Stomach smooth muscle (tissue), 2 donors: ENCODE data around the gene RGS12.

Experiments used
- H3K27ac ChIP-seq: one replicate; pipeline ENCODE4 v1.7.0; 2013; ENCODE audit warnings: mild to moderate bottlenecking, low read length, inconsistent platforms
- H3K27me3 ChIP-seq, 2 donors: one replicate each; pipeline ENCODE4 v1.7.0; 2013; ENCODE audit warnings: low read length in 2 of 2; ENCODE audit not compliant: insufficient read depth in 2 of 2, control insufficient read depth in 1 of 2
- H3K36me3 ChIP-seq, 2 donors: one replicate each; pipeline ENCODE4 v1.7.0; 2013; ENCODE audit warnings: low read length in 2 of 2; ENCODE audit not compliant: control insufficient read depth in 2 of 2, insufficient read depth in 2 of 2
- H3K4me1 ChIP-seq: one replicate; pipeline ENCODE4 v1.7.0; 2013; ENCODE audit warnings: low read length; ENCODE audit not compliant: control insufficient read depth, insufficient read depth
- H3K4me3 ChIP-seq, 2 donors: one replicate each; pipeline ENCODE4 v1.7.0; 2013; ENCODE audit warnings: low read length in 2 of 2
- H3K9ac ChIP-seq, 2 donors: one replicate each; pipeline ENCODE4 v1.7.0; 2013; ENCODE audit warnings: low read length in 2 of 2, mild to moderate bottlenecking in 1 of 2
- H3K9me3 ChIP-seq, 2 donors: one replicate each; pipeline ENCODE4 v1.7.0; 2013; ENCODE audit warnings: low read length in 2 of 2; ENCODE audit not compliant: control insufficient read depth in 2 of 2
- donor health status: healthy.
- donor health status: Pancreatic carcinoma.

Gene RGS12

DNA sequence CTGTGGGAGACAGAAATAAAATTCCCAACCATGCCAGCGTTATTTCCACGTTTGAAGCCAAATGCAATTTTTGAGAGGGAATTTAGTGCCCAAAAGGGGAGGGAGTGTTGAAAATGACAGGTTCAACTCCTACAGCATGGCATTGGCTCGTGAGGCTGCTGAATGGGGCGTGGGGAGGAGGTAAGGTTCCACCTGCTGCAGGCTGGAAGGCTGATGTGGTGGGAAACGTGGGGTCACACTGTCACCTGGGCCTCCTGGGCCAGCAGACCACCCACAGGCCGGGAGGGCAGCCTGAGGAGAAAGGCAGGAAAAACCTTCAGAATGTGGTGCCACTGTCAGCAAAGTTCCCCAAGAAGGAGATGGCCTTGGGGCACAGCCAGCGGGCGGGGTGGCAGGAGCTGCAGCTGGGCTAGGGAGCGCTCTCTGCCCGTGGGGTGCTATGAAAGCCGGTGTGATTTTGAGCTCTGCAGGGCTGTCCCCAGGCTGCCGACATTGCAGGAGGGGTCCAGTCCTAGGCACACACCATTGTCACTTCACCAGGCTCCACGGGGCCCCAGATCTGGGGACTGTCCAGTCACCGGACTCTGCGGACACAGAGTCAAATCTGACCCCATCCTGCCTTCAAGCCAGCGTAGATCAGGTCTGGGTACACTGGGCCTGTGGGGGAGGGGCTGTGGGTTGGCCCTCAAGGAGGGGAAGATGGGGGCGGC lies 24.3 kb upstream of the RGS12 start:
- no peak overlapping the region for H3K4me3 ChIP-seq
- no peak overlapping the region for H3K27ac ChIP-seq
- H3K9ac ChIP-seq, result no peak overlapping the region
- H3K9me3 ChIP-seq, result no peaks in the 10 kb centered on the region
- no peaks in the 10 kb centered on the region for H3K27me3 ChIP-seq
- peaks cover 17% of the 10 kb centered on the region for H3K4me1 ChIP-seq
- no peaks in the 10 kb centered on the region for H3K36me3 ChIP-seq

- no peak overlapping the region for H3K9ac ChIP-seq
- H3K4me3 ChIP-seq, result no peak overlapping the region
- no peaks in the 10 kb centered on the region for H3K36me3 ChIP-seq
- H3K9me3 ChIP-seq, result no peaks in the 10 kb centered on the region
- no peak overlapping the region for H3K27ac ChIP-seq
- H3K27me3 ChIP-seq, result no peaks in the 10 kb centered on the region
- H3K4me1 ChIP-seq, result peaks cover 17% of the 10 kb centered on the region
These were observed 23.5 kb upstream of the RGS12 start for GRCh38 chr4:3269105-3269927.

DNA sequence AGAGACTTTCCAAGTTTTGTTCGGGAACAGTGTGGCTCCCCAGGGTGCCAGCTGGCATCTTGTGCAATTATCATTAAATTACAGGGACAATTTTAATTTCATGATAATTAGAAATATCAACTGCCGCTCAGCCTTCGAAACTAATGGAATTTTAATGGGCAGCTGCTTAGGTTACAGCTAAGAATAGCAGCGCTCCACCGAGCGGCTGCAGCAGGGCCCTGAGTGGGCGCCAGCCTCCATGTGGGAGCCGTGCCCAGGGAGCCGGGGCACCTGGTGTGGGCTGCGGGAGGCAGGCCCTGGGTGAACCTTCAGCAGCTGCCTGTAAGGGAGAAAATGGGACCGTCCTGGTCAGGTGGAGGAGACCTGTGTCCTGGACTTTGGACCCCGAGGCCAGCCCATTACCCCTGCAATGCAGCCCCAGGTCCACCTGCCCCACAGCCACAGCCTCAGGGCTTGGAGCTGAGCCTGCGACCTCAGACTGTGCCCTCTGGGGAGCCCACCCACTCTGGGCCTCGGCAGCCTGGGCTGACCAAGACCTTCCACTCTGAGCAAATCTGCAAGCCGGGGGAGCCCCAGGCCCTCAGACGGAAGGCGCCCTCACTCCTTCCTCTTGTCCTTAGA lies 22.7 kb upstream of the RGS12 start:
- Histone ChIP-seq H3K4me3 (peak overlapping the region in 1 of 2 donors; percentile 29), H3K9ac (peak overlapping the region in 1 of 2 donors; percentile 9), H3K36me3 (no peaks in the 10 kb centered on the region), H3K27me3 (no peaks in the 10 kb centered on the region), H3K27ac (no peak overlapping the region), H3K4me1 (peaks cover 17% of the 10 kb centered on the region), H3K9me3 (no peaks in the 10 kb centered on the region)

DNA sequence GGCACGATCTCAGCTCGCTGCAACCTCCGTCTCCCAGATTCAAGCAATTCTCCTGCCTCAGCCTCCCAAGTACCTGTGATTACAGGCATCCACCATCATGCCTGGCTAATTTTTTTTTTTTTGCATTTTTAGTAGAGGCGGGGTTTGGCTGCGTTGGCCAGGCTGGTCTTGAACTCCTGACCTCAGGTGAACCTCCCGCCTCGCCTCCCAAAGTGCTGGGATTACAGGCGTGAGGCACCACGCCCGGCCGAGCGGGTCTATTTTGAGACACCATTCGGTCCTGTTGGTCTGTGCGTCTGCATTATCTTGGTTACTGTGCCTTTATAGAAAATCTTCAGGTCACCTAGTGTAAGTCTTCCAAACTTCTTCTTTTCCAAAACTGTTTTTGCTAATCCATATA lies 21.7 kb upstream of the RGS12 start:
- no peak overlapping the region for H3K27ac ChIP-seq
- no peak overlapping the region for H3K9ac ChIP-seq
- H3K9me3 ChIP-seq, result no peaks in the 10 kb centered on the region
- H3K27me3 ChIP-seq, result no peaks in the 10 kb centered on the region
- no peak overlapping the region for H3K4me3 ChIP-seq
- peaks cover 17% of the 10 kb centered on the region for H3K4me1 ChIP-seq
- H3K36me3 ChIP-seq, result no peaks in the 10 kb centered on the region

DNA sequence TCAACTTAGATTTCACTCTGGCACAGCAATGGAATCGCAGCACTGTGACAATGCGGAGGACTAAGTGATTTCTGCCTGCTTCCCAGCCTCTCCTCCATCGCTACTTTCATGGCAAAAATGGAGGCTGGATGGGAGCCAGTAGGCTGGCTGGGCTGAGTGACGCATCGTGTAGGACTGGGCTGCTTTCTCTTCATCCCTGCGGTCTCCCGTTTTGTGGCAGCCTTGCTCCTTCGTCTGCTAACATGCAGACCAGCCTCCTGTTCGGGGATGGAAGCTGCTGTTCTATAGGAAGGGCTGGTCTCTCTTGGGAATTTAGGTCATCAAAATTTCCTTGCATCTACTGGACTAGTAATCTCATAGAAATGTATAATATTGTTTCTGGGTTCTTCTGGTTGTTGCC lies 15.8 kb upstream of the RGS12 start:
- peak overlapping the region; percentile 2 to 35 for H3K4me3 ChIP-seq
- H3K4me1 ChIP-seq, result no peaks in the 10 kb centered on the region
- H3K27ac ChIP-seq, result no peak overlapping the region
- H3K36me3 ChIP-seq, result no peaks in the 10 kb centered on the region
- H3K27me3 ChIP-seq, result no peaks in the 10 kb centered on the region
- H3K9ac ChIP-seq, result no peak overlapping the region
- no peaks in the 10 kb centered on the region for H3K9me3 ChIP-seq

DNA sequence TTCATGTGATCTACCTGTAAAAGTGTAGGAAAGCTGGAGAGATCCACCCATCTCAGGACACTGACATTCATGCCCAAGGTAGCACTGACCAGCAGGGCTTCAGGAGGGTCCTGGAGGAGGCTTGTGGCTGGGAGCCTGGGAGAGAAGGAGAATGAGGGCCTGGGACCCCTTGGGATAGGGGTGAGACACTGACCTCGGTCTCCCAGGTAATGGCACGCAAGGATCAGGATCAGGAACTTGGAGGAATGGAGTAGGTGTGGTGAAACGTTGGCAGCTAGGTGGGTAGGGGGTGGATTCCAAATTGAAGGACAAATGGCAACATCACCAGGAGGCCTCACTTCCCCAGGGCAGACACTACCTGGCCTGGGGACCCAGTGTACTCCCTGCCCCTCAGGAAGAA lies 12.4 kb upstream of the RGS12 start:
- no peaks in the 10 kb centered on the region for H3K9me3 ChIP-seq
- peaks cover 0 to 3% of the 10 kb centered on the region in 2 donors for H3K27me3 ChIP-seq
- no peak overlapping the region for H3K4me3 ChIP-seq
- no peak overlapping the region for H3K9ac ChIP-seq
- no peak overlapping the region for H3K27ac ChIP-seq
- no peaks in the 10 kb centered on the region for H3K4me1 ChIP-seq
- no peaks in the 10 kb centered on the region for H3K36me3 ChIP-seq

GRCh38 chr4:3283483-3283882 lies 9.3 kb upstream of the RGS12 start:
- peaks cover 8% of the 10 kb centered on the region in 2 donors for H3K27me3 ChIP-seq
- no peaks in the 10 kb centered on the region for H3K9me3 ChIP-seq

DNA sequence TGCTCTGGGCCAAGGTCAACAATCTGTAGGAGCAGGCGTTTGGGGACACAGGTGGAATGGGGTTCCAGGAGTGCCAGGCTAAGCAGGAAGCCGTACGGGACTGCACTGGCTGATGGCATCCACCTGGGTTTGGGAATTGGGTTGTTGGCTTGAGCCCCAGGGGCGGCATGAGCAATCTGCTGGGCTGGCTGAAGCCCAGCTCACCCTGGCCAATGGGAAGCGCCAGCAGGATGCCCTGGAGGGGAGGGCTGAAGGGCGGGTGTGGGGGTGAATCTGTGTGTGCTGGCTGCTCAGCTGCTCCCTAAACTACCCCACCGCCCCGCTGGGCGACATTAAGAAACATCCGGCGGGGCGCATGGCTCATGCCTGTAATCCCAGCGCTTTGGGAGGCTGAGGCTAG lies 8.9 kb upstream of the RGS12 start:
- no peaks in the 10 kb centered on the region for H3K9me3 ChIP-seq
- H3K27ac ChIP-seq, result no peak overlapping the region
- no peak overlapping the region for H3K9ac ChIP-seq
- H3K27me3 ChIP-seq, result peaks cover 8% of the 10 kb centered on the region in 2 donors
- no peak overlapping the region for H3K4me3 ChIP-seq
- H3K4me1 ChIP-seq, result peaks cover 3% of the 10 kb centered on the region
- H3K36me3 ChIP-seq, result no peaks in the 10 kb centered on the region

More at GRCh38 chr4:3283483-3283882, 9.3 kb upstream of the RGS12 start:
- Histone ChIP-seq H3K9ac (no peak overlapping the region), H3K27ac (no peak overlapping the region), H3K4me3 (no peak overlapping the region), H3K36me3 (no peaks in the 10 kb centered on the region), H3K4me1 (peaks cover 3% of the 10 kb centered on the region)

DNA sequence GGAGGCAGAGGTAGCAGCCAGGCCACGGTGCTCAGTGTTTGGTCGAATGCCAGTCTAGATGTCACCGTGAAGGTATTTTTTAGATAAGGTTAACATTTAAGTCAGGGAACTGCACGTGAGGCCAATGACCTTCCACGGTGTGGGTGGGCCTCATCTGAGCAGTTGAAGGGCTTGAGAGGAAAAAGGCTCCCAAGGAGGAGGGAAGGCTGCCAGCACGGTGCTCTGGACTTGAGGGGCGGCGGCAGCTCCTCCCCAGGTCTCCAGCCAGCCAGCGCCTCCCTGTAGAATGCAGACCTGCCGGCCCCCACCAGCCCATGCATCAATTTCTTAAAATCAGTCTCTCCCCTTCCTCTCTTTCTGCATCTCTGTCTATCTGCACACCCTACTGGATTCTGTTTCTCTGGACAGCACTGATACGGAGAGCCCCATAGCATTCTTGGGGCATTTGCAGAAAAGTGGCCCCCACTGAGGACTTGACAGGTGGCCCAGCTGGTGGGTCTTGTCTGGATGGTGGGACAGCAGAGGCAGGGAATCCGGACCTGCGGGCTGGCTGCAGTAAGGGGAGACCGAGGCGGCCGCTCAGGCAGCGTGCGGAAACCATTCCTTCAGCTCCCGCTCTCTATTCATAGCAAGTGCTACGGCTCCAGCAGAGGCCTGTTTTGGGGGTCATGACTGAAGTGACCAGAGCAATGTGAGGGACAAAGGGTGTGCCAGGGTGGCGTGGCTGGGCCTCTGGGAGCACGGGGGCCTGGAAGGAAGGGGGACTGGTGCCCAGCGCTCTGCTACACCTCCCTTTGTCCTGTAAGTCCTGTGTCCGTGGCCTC lies 7.9 kb upstream of the RGS12 start:
- peaks cover 3% of the 10 kb centered on the region for H3K4me1 ChIP-seq
- H3K27ac ChIP-seq, result no peak overlapping the region
- H3K27me3 ChIP-seq, result peaks cover 8% of the 10 kb centered on the region in 2 donors
- no peak overlapping the region for H3K4me3 ChIP-seq
- no peaks in the 10 kb centered on the region for H3K36me3 ChIP-seq
- H3K9ac ChIP-seq, result no peak overlapping the region
- H3K9me3 ChIP-seq, result no peaks in the 10 kb centered on the region

GRCh38 chr4:3285558-3286334 lies 7.1 kb upstream of the RGS12 start:
- no peak overlapping the region for H3K27ac ChIP-seq
- H3K27me3 ChIP-seq, result peaks cover 8% of the 10 kb centered on the region in 2 donors
- H3K9me3 ChIP-seq, result no peaks in the 10 kb centered on the region
- H3K4me1 ChIP-seq, result peaks cover 4% of the 10 kb centered on the region
- H3K4me3 ChIP-seq, result no peak overlapping the region
- H3K36me3 ChIP-seq, result no peaks in the 10 kb centered on the region
- no peak overlapping the region for H3K9ac ChIP-seq
